HG02970 (cell line): ENCODE data around the gene GALM.
"Not testable (repeated sequence)": the region's sequence is repeated elsewhere in the genome, so short reads cannot be mapped to it uniquely, and the experiment has no call there.

ENCODE experiments used
- ATAC-seq: cut with Tn5 transposase; IDR thresholded peaks from one replicate; pipeline ENCODE4 v1.9.1; 2021; ENCODE audit warnings: mild to moderate bottlenecking, moderate library complexity, moderate number of reproducible peaks; ENCODE audit not compliant: unreplicated experiment, low FRiP score

Gene GALM

DNA sequence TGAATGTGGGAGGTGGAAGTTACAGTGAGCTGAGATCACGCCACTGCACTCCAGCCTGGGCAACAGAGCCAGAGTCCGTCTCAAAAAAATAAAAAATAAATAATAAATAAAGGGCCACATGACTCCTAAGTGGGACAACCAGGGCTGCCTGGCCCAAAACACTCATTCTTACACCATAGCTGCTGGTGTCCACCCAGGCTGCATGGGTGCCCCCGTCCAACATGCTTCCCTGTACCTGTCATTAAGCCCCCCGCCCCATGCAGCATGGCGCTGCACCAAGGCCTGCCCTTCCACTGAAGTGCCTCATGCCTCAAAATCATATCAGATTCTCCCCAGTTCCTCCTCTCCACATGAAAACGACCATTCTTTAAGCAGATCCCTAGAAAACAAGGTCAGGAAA lies 10.8 kb downstream of the GALM start:
- ATAC-seq = no peak

DNA sequence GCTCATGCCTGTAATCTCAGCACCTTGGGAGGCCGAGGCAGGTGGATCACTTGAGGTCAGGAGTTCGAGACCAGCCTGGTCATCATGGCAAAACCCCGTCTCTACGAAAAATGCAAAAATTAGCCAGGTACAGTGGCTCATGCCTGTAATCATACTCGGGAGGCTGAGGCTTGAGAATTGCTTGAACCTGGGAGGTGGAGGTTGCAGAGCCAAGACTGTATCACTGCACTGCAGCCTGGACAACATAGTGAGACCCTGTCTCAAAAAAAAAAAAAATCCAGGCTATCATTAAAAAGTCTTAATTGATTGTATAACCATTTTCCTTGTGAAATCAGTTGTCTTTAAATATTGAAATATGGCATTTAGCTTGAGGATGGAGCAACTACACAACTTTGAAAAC lies 15.0 kb downstream of the GALM start:
- ATAC-seq = not testable (repeated sequence)

DNA sequence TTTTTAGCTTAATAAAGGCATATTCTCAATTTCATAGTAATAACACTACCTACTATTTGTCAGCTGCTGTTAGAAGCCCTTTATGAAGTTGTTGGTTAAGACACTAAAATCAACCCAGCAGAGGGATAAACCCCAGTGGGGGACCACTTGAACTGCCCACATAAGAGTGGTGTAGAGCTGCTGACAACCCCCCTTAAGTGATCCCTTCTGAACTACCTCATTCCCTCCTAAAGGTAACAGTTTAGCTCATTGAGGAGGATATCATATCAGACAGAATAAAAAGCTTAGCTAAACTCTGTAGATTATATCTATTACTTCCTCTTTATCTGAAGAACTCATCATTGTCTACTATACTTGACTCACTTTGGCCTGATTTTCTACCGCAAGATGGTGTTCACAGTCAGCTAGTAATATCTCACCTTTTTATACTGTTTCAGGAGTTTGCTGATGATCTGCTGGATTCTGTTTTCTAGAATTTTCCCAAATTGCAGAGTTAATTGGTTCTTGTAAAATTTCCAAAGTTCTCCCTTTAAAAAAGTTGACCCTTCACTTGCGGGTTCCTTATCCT lies 16.2 kb downstream of the GALM start:
- no peak for ATAC-seq

DNA sequence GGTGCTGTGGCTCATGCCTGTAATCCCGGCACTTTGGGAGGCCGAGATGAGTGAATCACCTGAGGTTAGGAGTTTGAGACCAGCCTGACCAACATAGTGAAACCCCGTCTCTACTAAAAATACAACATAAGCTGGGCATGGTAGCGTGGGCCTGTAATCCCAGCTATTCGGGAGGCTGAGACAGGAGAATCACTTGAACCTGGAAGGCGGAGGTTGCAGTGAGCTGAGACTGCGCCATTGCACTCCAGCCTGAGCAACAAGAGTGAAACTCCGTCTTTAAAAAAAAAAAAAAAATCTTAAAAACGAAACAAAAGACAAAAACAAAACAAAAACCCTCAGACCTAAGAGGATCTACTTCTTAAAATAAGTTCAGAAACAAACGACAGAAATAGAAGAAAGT lies 16.7 kb downstream of the GALM start:
- not testable (repeated sequence) for ATAC-seq

DNA sequence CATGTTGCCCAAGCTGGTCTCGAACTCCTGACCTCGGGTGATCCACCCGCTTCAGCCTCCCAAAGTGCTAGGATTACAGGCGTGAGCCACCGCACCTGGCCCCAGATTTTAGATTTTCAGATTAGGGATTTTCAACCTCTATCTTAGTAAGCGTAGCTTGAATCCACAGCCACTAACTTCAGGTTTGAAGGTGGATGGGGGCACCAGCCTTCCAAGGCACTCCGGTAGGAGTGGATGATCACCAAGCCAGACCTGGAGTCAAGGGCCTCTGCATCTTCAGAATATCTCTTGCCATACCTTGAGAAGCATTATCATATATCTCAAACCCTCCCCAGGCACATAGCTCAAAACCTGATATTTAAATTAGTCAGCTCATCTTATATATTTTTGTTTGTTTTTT lies 17.9 kb downstream of the GALM start:
- ATAC-seq = no peak

DNA sequence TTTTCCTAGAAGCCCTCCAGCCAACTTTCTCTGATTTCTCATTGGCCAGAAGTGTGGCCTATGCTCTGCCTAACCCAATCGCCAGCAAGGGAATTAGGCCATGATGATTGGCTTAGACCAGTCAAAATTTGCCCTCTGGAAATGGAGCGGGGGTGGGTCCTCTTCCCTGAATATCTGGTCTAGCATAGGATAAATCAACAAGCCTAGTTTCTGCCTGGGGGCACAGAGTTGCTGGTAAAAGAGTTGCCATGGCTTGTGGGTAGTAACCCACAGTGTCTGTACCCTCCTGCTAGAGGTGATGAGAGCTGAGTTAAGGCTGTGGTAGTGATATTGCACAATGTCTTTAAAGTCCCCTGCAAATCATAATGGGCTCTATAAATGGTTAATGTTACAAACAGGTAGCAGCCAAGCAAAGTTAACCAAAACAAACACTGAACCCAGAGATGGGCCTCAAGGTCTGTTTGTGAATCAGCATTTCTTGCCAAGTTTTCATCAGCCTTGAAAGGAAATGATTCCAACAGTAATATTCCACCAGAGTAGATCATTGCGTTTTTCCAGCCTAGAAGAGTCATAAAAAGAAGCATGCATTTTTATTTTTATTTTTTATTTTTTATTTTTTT lies 19.3 kb downstream of the GALM start:
- no peak for ATAC-seq

DNA sequence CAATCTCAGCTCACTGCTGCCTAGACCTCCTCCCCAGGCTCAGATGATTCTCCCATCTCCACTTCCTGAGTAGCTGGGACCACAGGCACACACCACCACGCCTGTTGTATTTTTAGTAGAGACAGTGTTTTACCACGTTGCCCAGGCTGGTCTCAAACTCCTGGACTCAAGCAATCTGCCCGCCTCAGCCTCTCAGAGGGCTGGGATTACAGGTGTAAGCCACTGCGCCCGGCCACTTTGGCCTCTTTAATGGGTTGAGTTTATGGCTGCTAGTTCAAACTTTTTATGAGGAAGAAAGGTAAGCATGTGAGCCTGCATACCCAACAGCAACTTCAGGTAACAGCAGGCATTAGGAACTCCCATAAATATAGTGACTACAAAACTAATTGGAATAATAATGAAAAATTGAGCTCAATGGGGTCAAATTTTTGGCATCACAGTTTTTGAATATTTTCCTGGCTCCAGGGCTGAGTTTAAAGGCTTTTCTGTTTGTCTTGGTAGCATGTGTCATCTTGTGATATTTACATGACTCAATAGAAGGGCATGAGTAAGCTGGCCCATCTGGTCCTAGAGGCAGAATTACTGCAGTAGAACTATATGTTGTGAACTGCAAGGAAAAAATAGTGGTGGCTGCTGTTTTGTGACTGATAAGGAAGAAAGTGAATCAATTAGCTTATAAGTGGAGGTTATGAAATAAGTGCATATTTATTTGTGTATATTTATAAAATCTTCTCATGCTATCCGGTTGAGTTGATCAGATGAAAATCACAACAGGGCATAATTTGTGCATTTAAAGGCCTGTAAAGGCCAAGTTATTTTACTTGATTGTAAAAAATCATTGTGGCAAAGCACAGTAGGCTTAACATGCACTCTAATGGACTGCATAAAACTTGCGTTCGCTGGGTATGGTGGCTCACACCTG lies 24.8 kb downstream of the GALM start:
- no peak for ATAC-seq

DNA sequence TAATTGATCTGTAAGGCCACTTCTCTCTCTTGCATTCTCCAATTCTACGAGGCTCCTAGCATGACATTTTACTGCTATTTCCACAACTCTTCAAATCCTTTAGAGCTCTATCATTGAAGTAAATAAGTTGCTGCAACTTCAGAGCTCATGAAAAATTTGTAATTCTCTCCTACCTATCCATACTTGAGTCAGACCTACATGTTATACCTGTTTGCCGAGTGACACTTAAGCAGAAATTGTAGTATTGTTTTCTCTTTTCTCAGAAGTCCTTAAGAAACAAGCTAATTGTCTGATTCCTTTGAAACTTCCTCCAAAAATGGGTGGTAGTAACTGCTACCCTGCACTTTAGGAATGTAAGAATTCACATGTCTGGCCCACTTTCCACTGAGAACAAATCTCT lies 26.1 kb downstream of the GALM start:
- ATAC-seq = no peak

DNA sequence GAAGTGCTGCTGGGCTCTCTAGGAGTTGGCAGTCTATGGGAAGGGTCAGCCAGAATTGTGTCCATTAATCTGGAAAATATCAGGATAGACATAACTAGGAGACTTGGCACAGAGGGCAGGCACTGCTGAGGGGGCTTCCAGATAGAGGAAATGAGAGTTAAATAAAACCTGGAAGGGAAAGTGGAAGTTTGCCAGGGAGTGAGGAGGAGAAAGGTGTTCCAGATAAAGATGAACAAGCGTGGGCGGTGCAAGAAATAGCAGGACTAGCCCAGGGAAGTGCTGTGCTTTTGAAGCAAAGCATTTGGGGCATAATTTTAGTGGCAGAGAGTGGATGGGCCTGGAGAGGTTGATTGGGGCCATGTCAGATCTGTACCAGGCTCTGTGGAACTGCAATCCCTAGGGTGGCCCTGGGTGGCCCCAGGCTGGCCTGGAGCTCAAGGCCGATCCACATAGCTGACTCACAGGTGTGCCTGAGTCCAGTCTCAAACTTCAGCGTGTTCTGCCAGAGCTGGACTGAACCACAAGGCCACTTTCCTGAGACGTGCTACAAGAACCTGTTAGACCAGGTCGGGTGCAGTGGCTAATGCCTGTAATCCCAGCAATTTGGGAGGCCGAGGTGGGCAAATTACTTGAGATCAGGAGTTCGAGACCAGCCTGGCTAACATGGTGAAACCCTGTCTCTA lies 26.9 kb downstream of the GALM start:
- ATAC-seq = no peak

DNA sequence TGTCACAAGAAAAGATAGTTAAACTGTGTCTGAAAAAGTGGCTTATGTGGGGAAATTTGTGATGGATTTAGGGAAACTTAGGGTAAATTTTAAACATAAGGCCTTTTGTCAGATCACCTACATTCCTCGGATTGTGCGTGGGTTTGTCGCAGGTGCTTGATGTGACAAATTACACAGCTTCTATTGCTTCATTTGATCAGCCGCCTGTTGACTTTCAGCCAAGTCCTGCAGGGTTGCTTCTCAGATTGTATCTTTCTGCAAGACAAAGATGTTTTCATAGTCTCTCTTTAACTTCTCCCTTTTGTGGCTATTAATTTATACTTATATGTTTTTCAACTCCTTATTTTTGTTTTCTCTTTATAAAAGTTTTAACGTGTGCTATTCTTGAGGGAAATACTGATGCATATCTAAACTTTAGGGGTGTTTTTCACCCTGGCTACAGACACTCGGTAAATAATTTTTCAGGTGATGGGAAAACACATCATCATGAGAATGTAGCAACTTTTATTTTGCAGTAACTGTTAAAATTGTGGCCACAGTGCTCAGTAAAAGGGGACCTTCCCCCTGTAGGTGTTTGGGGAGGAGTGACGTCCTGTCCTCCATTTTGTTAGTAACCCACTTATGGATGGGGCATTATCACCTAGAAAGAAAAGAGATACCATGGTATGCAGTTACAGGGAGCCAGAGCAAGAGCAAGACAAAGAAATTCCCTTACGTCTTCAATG lies 31.4 kb downstream of the GALM start:
- ATAC-seq = no peak

DNA sequence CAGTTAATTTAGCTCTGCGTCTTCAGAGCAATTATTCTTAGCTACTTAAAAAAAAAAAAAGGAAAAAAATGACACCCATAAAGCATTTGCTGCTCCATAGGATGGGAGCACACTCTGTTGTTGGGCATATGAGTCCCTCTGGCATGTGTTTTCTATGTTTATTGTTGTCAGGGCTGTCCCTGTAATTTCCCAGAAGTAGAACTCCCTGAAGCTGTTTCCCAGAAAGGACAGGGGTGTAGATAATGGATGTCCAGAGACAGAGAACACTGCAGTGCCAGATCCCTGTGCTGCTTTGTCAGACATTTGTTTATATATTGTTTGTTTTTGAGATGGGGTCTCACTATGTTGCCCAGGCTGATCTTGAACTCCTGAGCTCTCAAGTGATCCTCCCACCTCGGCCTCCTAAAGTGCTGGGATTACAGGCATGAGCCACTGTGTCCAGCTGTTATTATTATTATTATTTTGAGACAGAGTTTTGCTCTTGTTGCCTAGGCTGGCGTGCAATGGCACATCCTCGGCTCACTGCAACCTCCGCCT lies 32.6 kb downstream of the GALM start:
- no peak for ATAC-seq

DNA sequence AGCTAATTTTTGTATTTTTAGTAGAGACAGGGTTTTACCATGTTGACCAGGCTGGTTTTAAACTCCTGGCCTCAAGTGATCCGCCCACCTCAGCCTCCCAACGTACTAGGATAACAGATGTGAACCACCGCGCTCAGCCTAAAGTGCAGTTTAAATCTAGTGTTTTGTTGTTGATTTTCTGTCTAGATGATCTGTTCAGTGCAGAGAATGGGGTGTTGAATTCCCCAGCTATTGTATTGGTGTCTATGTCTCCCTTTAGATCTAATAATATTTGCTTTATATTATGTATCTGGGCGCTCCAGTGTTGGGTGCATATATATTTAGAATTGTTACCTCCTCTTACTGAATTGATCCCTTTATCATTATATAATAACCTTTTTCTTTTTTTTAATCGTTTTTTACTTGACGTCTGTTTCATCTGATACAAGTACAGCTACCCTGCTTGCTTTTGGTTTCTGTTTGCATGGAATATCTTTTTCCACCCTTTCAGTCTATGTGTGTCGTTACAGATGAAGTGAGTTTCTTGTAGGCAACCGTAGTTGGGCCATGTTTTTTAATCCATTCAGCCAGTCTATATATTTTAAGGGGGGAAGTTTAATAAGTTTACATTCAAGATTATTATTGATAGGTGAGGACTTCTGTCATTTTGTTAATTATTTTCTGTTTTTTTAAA lies 34.3 kb downstream of the GALM start:
- no peak for ATAC-seq

DNA sequence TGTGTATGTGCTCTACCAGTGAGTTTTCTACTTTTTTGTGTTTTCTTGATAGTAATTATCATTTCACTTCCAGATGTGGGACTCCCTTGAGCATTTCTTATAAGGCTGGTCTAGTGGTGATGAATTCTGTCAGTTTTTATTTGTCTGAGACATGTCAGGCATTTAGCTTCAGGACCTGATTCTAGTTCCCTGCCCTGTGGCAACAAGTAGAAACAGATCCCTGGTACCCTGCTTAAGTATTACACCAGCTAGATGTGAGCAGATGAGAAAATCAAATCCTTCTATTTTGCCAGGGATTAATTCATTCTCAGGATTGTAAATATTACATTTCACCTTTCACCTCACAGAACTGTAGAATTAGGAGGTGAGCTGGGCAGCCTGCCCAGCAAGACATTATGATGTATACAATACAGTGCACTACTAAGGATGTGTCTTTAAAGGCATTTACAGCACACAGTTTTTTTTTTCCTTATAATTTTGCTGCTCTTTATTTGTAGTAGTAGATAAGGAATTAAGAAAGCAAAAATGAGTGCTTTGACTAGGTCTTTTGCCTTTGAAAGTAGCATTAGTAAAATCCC lies 35.1 kb downstream of the GALM start:
- ATAC-seq = no peak

DNA sequence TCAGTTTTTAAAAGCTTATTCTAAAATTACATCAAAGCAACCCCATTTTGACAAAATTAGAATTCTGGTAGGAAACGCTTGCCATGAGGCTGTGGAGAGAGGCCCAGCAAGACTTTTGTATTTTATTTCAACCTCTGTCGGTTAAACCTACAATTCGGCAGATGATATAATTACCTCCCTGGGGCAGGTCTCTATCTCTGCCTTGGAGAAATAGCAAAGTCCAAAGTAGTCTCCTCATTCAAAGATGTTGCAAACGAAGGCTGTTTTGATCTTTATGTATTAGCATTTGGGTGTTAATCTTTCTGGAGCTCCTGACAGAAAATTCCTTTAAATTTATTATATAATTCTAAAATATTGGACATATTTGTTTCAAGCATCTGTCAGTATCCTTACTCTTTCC lies 35.6 kb downstream of the GALM start:
- no peak for ATAC-seq

DNA sequence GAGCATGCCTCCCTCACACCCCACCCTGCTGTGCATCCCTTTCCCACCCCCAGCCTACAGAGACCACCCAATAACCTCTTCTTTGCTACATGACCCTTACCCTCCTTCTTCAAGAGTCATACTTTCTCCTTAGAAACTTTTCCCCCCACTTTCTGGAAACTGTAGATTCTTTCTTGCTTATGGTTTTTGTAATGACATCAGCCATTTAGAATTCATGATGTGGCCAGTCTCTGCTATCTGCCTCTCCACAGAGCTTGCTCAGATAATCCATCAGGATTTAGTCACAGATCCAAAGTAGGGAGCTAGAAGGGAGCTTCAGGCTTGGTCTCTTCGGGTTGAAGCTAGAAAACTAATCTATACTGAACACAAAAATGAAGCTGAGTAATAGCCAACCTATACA lies 36.5 kb downstream of the GALM start:
- ATAC-seq = no peak

DNA sequence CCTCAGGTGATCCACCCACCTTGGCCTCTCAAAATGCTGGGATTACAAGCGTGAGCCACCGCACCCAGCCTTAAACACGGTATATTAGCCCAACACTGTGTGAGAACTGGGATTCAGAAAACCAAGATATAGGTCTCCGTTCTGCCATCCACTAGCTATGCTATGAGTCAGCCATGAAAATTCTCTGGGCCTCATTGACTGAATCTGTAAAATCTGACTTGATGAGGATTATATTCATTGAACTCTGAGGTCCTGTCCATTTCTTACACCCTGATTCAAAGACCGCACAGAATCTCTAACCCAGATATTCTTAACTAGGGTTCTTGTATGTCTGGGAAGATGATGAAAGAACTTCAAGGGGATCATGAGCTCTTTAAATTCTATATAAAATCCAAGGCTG lies 37.4 kb downstream of the GALM start:
- not testable (repeated sequence) for ATAC-seq

DNA sequence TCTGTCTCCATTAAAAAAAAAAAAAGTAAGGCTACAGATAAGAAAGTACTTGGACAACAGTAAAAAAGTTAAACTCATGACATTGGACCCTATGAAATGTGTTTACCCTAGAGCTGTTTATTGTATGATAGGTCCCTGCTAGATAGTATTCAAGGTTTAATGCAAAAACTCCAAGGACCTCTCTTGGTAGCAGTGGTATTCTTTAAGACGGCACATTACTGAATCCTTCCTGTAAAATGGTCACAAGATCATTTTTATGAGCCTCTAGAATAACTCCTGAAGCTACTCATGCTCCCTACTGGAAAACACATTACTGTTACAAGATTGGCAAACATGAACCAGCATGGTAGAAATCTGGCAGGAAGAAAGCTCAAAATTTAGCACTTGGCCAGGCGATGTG lies 38.8 kb downstream of the GALM start:
- no peak for ATAC-seq

DNA sequence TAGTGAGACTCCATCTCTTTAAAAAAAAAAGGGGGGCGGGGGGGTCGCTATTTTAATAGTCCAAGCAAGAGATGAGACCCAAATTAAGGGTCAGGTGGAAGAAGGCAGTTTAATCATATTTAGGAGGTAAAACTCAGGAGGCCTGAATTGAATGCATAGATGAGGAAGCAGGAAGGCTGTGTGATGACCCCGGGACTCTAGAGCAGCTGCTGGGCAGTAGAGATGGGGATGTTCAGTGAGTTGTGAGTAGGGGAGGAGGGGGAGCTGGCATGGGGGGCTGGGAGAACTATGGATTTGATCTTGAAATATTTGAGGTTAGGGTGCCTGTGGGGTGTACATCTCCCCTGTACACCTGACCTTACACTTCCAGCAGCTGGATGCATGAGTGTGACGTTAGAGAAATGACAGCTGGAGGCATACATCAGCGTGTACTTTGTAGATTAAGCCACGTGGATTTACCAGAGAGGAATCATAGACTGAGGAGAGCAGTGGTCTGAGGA lies 41.0 kb downstream of the GALM start:
- ATAC-seq = no peak

DNA sequence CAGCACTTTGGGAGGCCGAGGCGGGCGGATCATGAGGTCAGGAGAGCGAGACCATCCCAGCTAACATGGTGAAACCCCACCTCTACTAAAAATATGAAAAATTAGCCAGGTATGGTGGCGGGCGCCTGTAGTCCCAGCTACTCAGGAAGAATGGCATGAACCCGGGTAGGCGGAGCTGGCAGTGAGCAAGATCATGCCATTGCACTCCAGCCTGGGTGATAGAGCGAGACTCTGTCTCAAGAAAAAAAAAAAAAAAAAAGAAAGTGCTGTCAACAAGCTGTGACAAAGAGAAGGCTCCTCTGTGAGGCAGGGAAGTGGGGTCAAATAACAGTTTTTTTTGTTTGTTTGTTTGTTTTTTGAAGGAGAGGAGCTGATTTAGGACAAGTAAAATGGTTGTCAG lies 42.6 kb downstream of the GALM start:
- ATAC-seq = not testable (repeated sequence)
